Effector memory CD8-positive, alpha-beta T cell (primary cell): Measurements from ENCODE around the gene JHY.

ENCODE experiments used
- ATAC-seq: fragments of 150-1000 bp; cut with Tn5 transposase; replicated peaks from 2 replicates; pipeline ENCODE4 v1.10.0; 2021; ENCODE audit warnings: mild to moderate bottlenecking, moderate library complexity
- DNase-seq, 3 experiments: peaks; one replicate each; pipeline ENCODE4 v3.0.0; 2021
- H3K27ac Mint-ChIP-seq, 2 donors: one replicate each; pipeline ENCODE4 v1.8.0; 2022; ENCODE audit warnings: mild to moderate bottlenecking in 2 of 2, mixed read lengths in 2 of 2, moderate library complexity in 2 of 2
- H3K27me3 Mint-ChIP-seq, 2 donors: one replicate each; pipeline ENCODE4 v1.8.0; 2022; ENCODE audit warnings: mixed read lengths in 2 of 2
- H3K36me3 Mint-ChIP-seq: one replicate; pipeline ENCODE4 v1.8.0; 2022; ENCODE audit warnings: mild to moderate bottlenecking, moderate library complexity, mixed read lengths; ENCODE audit not compliant: insufficient read depth
- H3K4me1 Mint-ChIP-seq, 2 donors: one replicate each; pipeline ENCODE4 v1.8.0; 2022; ENCODE audit warnings: low read depth in 2 of 2, mixed read lengths in 2 of 2
- H3K4me3 Mint-ChIP-seq, 2 donors: one replicate each; pipeline ENCODE4 v1.8.0; 2022; ENCODE audit warnings: mild to moderate bottlenecking in 2 of 2, mixed read lengths in 2 of 2, moderate library complexity in 2 of 2
- H3K9me3 Mint-ChIP-seq, 2 donors: one replicate each; pipeline ENCODE4 v1.8.0; 2022; ENCODE audit warnings: mixed read lengths in 2 of 2

The JHY gene

GRCh38 chr11:122923302-122923701, 40.7 kb downstream of the JHY start:
- no peak overlapping the region for H3K4me3 Mint-ChIP-seq
- DNase-seq (no peak), ATAC-seq (no peak)
- H3K27me3 Mint-ChIP-seq, result no peaks in the 10 kb centered on the region
- H3K9me3 Mint-ChIP-seq, result no peaks in the 10 kb centered on the region
- peaks cover 0 to 4% of the 10 kb centered on the region in 2 donors for H3K4me1 Mint-ChIP-seq
- peaks cover 6% of the 10 kb centered on the region for H3K36me3 Mint-ChIP-seq
- peak overlapping the region in 1 of 2 donors; percentile 67 for H3K27ac Mint-ChIP-seq

GRCh38 chr11:122931510-122931909, 49.0 kb downstream of the JHY start:
- H3K27me3 Mint-ChIP-seq, result no peaks in the 10 kb centered on the region
- no peaks in the 10 kb centered on the region for H3K9me3 Mint-ChIP-seq
- H3K4me1 Mint-ChIP-seq, result no peaks in the 10 kb centered on the region
- ATAC-seq (no peak), DNase-seq (no peak)
- no peak overlapping the region for H3K4me3 Mint-ChIP-seq
- H3K27ac Mint-ChIP-seq, result no peak overlapping the region
- peaks cover 6% of the 10 kb centered on the region for H3K36me3 Mint-ChIP-seq

- DNase-seq, result no peak
- Mint-ChIP-seq H3K9me3 (no peaks in the 10 kb centered on the region), H3K27me3 (no peaks in the 10 kb centered on the region), H3K27ac (no peak overlapping the region), H3K4me1 (no peaks in the 10 kb centered on the region), H3K36me3 (no peaks in the 10 kb centered on the region), H3K4me3 (no peak overlapping the region)
- no peak for ATAC-seq
Measured at GRCh38 chr11:122933416-122933815, 50.9 kb downstream of the JHY start.

GRCh38 chr11:122937983-122938382, 55.4 kb downstream of the JHY start:
- Mint-ChIP-seq H3K27me3 (no peaks in the 10 kb centered on the region), H3K9me3 (no peaks in the 10 kb centered on the region), H3K27ac (no peak overlapping the region), H3K4me3 (no peak overlapping the region), H3K4me1 (no peaks in the 10 kb centered on the region), H3K36me3 (peaks cover 6% of the 10 kb centered on the region)
- ATAC-seq, result no peak
- no peak for DNase-seq

- no peak overlapping the region for H3K27ac Mint-ChIP-seq
- no peaks in the 10 kb centered on the region for H3K27me3 Mint-ChIP-seq
- peaks cover 6% of the 10 kb centered on the region for H3K36me3 Mint-ChIP-seq
- DNase-seq, result no peak
- no peaks in the 10 kb centered on the region for H3K9me3 Mint-ChIP-seq
- ATAC-seq, result no peak
- H3K4me3 Mint-ChIP-seq, result no peak overlapping the region
- H3K4me1 Mint-ChIP-seq, result no peaks in the 10 kb centered on the region
Measured at GRCh38 chr11:122938557-122938956, 56.0 kb downstream of the JHY start.

GRCh38 chr11:122951211-122951610, 68.7 kb downstream of the JHY start:
- peaks cover 7 to 9% of the 10 kb centered on the region in 2 donors for H3K4me1 Mint-ChIP-seq
- no peaks in the 10 kb centered on the region for H3K27me3 Mint-ChIP-seq
- peaks cover 5% of the 10 kb centered on the region for H3K36me3 Mint-ChIP-seq
- no peak overlapping the region for H3K4me3 Mint-ChIP-seq
- no peak for ATAC-seq
- no peak overlapping the region for H3K27ac Mint-ChIP-seq
- no peaks in the 10 kb centered on the region for H3K9me3 Mint-ChIP-seq
- DNase-seq, result no peak

- ATAC-seq (no peak), DNase-seq (no peak)
- Mint-ChIP-seq H3K4me1 (no peaks in the 10 kb centered on the region), H3K27ac (no peak overlapping the region), H3K27me3 (no peaks in the 10 kb centered on the region), H3K4me3 (no peak overlapping the region), H3K36me3 (peaks cover 11% of the 10 kb centered on the region), H3K9me3 (no peaks in the 10 kb centered on the region)
Measured at GRCh38 chr11:122954455-122954854, 71.9 kb downstream of the JHY start.

GRCh38 chr11:122963961-122964360, 81.4 kb downstream of the JHY start:
- Mint-ChIP-seq H3K9me3 (peaks cover 0 to 3% of the 10 kb centered on the region in 2 donors), H3K36me3 (peaks cover 2% of the 10 kb centered on the region), H3K4me1 (no peaks in the 10 kb centered on the region), H3K27ac (no peak overlapping the region), H3K4me3 (no peak overlapping the region), H3K27me3 (peaks cover 42 to 43% of the 10 kb centered on the region in 2 donors)
- ATAC-seq (no peak), DNase-seq (no peak)

- H3K27me3 Mint-ChIP-seq, result peaks cover 81 to 95% of the 10 kb centered on the region in 2 donors
Measured at GRCh38 chr11:122976061-122976733, 93.6 kb downstream of the JHY start.

GRCh38 chr11:122976734-122977469, 94.3 kb downstream of the JHY start:
- H3K27me3 Mint-ChIP-seq, result peaks cover 85 to 98% of the 10 kb centered on the region in 2 donors
- peaks cover 11% of the 10 kb centered on the region for H3K36me3 Mint-ChIP-seq
- no peak for ATAC-seq
- no peak for DNase-seq
- H3K4me3 Mint-ChIP-seq, result peak overlapping the region; percentile 43
- no peak overlapping the region for H3K27ac Mint-ChIP-seq
- peaks cover 18 to 19% of the 10 kb centered on the region in 2 donors for H3K4me1 Mint-ChIP-seq
- no peaks in the 10 kb centered on the region for H3K9me3 Mint-ChIP-seq

More at GRCh38 chr11:122976061-122976733, 93.6 kb downstream of the JHY start:
- no peak for ATAC-seq
- Mint-ChIP-seq H3K36me3 (peaks cover 10% of the 10 kb centered on the region), H3K4me1 (peaks cover 15 to 18% of the 10 kb centered on the region in 2 donors), H3K4me3 (peak overlapping the region in 1 of 2 donors; percentile 37), H3K27ac (no peak overlapping the region), H3K9me3 (no peaks in the 10 kb centered on the region)
- DNase-seq, result no peak

- H3K9me3 Mint-ChIP-seq, result no peaks in the 10 kb centered on the region
- DNase-seq (no peak), ATAC-seq (no peak)
- peaks cover 11% of the 10 kb centered on the region for H3K36me3 Mint-ChIP-seq
- no peak overlapping the region for H3K27ac Mint-ChIP-seq
- H3K27me3 Mint-ChIP-seq, result peaks cover 93 to 100% of the 10 kb centered on the region in 2 donors
- peaks cover 18 to 19% of the 10 kb centered on the region in 2 donors for H3K4me1 Mint-ChIP-seq
- H3K4me3 Mint-ChIP-seq, result peak overlapping the region in 1 of 2 donors; percentile 1
Measured at GRCh38 chr11:122977470-122978298, 95.1 kb downstream of the JHY start.

- peaks cover 23 to 24% of the 10 kb centered on the region in 2 donors for H3K4me1 Mint-ChIP-seq
- peak overlapping the region in 1 of 2 donors; percentile 1 for H3K4me3 Mint-ChIP-seq
- H3K9me3 Mint-ChIP-seq, result no peaks in the 10 kb centered on the region
- no peak overlapping the region for H3K27ac Mint-ChIP-seq
- no peak for DNase-seq
- no peak for ATAC-seq
- peaks cover 93 to 100% of the 10 kb centered on the region in 2 donors for H3K27me3 Mint-ChIP-seq
- peaks cover 14% of the 10 kb centered on the region for H3K36me3 Mint-ChIP-seq
Measured at GRCh38 chr11:122978299-122978620, 95.7 kb downstream of the JHY start.

GRCh38 chr11:122979103-122979814, 96.7 kb downstream of the JHY start:
- H3K36me3 Mint-ChIP-seq, result peaks cover 14% of the 10 kb centered on the region
- no peak overlapping the region for H3K27ac Mint-ChIP-seq
- ATAC-seq (no peak), DNase-seq (no peak)
- peaks cover 92 to 100% of the 10 kb centered on the region in 2 donors for H3K27me3 Mint-ChIP-seq
- H3K4me3 Mint-ChIP-seq, result peak overlapping the region in 1 of 2 donors; percentile 10
- no peaks in the 10 kb centered on the region for H3K9me3 Mint-ChIP-seq
- peaks cover 26 to 28% of the 10 kb centered on the region in 2 donors for H3K4me1 Mint-ChIP-seq
